Measurements from ENCODE around the gene TIMP2.

- TF ChIP-seq EP300 (IDR thresholded peaks at IDR 0.05) (no peak), CTCF (IDR thresholded peaks at IDR 0.05) (no peak)
Observed at GRCh38 chr17:78891406-78892061, 33.7 kb downstream of the TIMP2 start.
